Esophagus muscularis mucosa (tissue), 4 donors: ENCODE data around the gene VILL. TPM values are rescaled to one million over a fixed set of nuclear protein-coding genes. Genes with fewer than 3 reads are reported as not detected.

ENCODE experiments used
- DNase-seq: peaks from one replicate; pipeline ENCODE4 v3.0.0-alpha.2; 2017; ENCODE audit errors: extremely low spot score
- H3K27ac ChIP-seq, 4 donors: fragments of 200-600 bp; sonication (generic); replicated peaks in 1 of 4; 1 replicate in 3 of 4; 2 replicates in 1 of 4; pipeline ENCODE4 v1.5.1; 2016 to 2019; ENCODE audit warnings: mild to moderate bottlenecking in 1 of 4
- H3K27me3 ChIP-seq, 4 donors: fragments of 200-600 bp; sonication (generic); one replicate each; pipeline versions ENCODE4 v1.5.1 to v1.6.0; 2016 to 2019
- H3K36me3 ChIP-seq, 4 donors: fragments of 200-600 bp; sonication (generic); one replicate each; pipeline ENCODE4 v1.5.1; 2016 to 2019
- H3K4me1 ChIP-seq, 4 donors: fragments of 200-600 bp; sonication (generic); one replicate each; pipeline ENCODE4 v1.5.1; 2016 to 2019
- H3K4me3 ChIP-seq, 4 donors: fragments of 200-600 bp; sonication (generic); 1 replicate in 2 of 4; 2 replicates in 2 of 4; pipeline ENCODE4 v1.5.1; 2016 to 2019; ENCODE audit warnings: mild to moderate bottlenecking in 4 of 4, moderate library complexity in 1 of 4
- H3K9me3 ChIP-seq, 4 donors: fragments of 200-600 bp; sonication (generic); 1 replicate in 3 of 4; 2 replicates in 1 of 4; pipeline ENCODE4 v1.5.1; 2016 to 2019
- EP300 ChIP-seq: sonication (generic); formaldehyde crosslinking; IDR thresholded peaks from one replicate; pipeline ENCODE4 v1.6.1; 2017; ENCODE audit warnings: antibody characterized with exemption
- POLR2A ChIP-seq: fragments of 450-650 bp; IDR thresholded peaks from one replicate; pipeline ENCODE4 v1.6.1; 2017; ENCODE audit warnings: antibody characterized with exemption, moderate library complexity, mild to moderate bottlenecking, low read depth
- POLR2AphosphoS5 ChIP-seq, 2 donors: sonication (generic); formaldehyde crosslinking; IDR thresholded peaks; one replicate each; pipeline ENCODE4 v1.6.1; 2017; ENCODE audit warnings: antibody characterized with exemption in 2 of 2
- WGBS: methylation state at CpG from one replicate; pipeline ENCODE4 v1.1.5; 2018; 5-methylcytosine and 5-hydroxymethylcytosine counted together
- intact Hi-C: fragments of 100-400 bp; cut with DNase I; formaldehyde crosslinking; loops from one replicate; pipeline ENCODE4 v1.15.1; 2023
- total RNA-seq, 4 donors: library from RNA; depleted of rRNA; stranded (reverse); fragments of >200 nt; gene quantifications; one replicate each; pipeline versions ENCODE4 v1.1.0 to v1.2.1, GENCODE V29; 2016
- TF ChIP-seq, protein P1 (sequence below), 3 experiments: fragments of 200-600 bp in 2 of 3; fragments of 450-650 bp in 1 of 3; sonication (generic) in 2 of 3; IDR thresholded peaks; one replicate each; pipeline ENCODE4 v1.5.1; 2017 to 2019; ENCODE audit warnings: antibody characterized with exemption in 3 of 3, mild to moderate bottlenecking in 2 of 3, moderate library complexity in 1 of 3

The VILL gene
- total RNA-seq, 4 donors from 2014 or later: 3.2 to 5.1 (median 4.4) TPM

DNA sequence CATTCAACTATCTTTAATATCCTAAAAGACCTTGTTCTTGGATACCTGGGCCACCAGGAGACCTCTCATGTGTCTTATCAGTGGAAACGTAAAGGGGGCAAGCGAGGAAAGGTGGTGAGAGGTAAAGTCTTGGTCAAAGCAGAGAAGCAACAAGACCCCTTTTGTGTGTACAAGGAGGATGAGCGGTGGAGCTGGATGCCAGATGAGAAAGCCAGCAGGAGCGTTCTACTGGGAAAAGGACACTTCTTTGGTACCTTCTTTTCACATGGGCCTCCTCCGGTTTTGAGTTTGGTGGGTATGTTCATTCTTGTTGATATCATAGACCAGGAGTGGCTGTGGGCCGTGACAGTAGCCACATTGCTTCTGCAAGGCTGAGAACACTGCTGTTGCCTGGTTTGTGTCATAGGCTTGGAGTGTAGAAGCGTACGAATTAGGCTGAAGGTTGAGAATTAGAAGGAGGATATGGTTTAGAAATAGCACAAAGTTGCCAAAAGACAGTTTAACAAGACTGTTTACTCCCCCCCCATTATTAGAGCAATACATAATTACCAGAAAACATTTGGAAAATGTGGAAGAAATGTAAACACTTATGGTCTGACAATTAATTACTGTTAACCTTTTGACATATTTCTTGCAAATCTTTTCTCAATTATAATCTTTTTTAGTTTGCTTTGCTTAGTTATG lies 46.8 kb upstream of the VILL start:
- TF ChIP-seq, protein P1, sequence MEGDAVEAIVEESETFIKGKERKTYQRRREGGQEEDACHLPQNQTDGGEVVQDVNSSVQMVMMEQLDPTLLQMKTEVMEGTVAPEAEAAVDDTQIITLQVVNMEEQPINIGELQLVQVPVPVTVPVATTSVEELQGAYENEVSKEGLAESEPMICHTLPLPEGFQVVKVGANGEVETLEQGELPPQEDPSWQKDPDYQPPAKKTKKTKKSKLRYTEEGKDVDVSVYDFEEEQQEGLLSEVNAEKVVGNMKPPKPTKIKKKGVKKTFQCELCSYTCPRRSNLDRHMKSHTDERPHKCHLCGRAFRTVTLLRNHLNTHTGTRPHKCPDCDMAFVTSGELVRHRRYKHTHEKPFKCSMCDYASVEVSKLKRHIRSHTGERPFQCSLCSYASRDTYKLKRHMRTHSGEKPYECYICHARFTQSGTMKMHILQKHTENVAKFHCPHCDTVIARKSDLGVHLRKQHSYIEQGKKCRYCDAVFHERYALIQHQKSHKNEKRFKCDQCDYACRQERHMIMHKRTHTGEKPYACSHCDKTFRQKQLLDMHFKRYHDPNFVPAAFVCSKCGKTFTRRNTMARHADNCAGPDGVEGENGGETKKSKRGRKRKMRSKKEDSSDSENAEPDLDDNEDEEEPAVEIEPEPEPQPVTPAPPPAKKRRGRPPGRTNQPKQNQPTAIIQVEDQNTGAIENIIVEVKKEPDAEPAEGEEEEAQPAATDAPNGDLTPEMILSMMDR (IDR thresholded peaks at IDR 0.05): no peak
- TF ChIP-seq POLR2AphosphoS5 (IDR thresholded peaks at IDR 0.05) (no peak), EP300 (no peak), POLR2A (no peak)

DNA sequence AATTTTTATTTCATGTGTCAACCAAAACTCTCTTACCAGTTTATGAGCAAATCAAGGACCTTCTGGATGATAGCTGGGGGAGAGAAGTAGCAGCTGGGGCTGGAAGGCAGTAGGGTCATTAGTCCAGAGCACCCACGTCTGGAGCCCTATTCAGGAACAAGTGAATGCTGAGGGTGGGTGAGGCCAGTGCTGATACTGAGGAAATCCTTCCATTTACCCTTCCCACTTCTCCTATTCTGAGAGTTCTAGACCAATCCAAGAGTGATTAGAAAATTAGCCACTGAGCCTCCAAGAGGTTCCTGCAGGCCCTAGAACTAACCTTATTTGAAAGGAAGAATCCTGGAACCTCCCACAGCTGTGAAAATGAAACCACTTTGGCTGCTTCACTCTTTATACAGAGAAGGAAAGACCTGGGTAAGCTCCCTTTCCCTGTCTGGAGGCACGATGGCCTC lies 46.2 kb upstream of the VILL start:
- Histone ChIP-seq H3K4me3 (no peak overlapping the region), H3K36me3 (peaks cover 0 to 6% (median 0%) of the 10 kb centered on the region in 4 donors), H3K27ac (peak overlapping the region; percentile 18 to 59 (median 55)), H3K27me3 (no peaks in the 10 kb centered on the region), H3K9me3 (no peaks in the 10 kb centered on the region), H3K4me1 (peaks cover 59 to 79% (median 74%) of the 10 kb centered on the region in 4 donors)
- DNase-seq: peak; percentile 75
- WGBS: 14% methylated on average over 2 of the region's 2 CpGs
- intact Hi-C loops: no loop called here
- no peak for TF ChIP-seq POLR2A
- TF ChIP-seq, protein P1 (IDR thresholded peaks at IDR 0.05): no peak
- no peak for TF ChIP-seq POLR2AphosphoS5 (IDR thresholded peaks at IDR 0.05)
- TF ChIP-seq EP300: no peak

More for the DNA sequence above, 46.8 kb upstream of the VILL start:
- H3K36me3 ChIP-seq: peaks cover 0 to 6% (median 0%) of the 10 kb centered on the region in 4 donors
- H3K9me3 ChIP-seq: no peaks in the 10 kb centered on the region
- no peak overlapping the region for H3K4me3 ChIP-seq
- H3K27ac ChIP-seq: peak overlapping the region; percentile 43 to 59 (median 55)
- peaks cover 59 to 85% (median 74%) of the 10 kb centered on the region in 4 donors for H3K4me1 ChIP-seq
- WGBS: 71% methylated on average over 8 of the region's 8 CpGs
- no peaks in the 10 kb centered on the region for H3K27me3 ChIP-seq
- peak; percentile 90 for DNase-seq
- intact Hi-C loops: no loop called here

DNA sequence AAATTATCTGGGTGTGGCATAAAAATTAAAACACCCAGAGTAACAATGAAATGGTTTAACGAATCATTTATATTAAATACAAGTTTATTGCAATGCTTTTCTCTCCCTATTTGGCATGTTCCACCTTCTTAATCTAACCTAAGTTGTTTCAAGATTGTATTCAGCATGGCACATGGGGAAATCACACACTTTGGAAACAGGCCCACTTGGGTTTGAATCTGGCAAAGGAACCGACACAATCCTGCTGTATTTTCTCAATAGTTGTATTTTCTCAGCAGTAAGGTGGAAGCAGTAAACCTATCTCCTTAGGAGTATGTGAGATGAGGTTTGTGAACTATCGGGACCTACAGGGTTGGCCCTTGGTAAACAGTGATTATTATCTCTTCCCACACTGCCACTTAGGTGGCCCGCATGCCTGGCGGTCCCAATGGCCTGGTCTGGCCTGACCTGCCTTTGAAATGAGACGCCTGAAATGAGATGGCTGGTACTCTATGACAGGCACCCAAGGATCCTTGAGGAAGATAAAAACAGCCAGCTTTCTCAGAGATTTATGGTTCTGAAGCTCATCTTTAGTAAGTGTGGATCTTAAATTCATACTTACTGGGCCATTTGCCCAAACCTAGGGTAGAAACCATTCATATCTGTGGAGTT lies 45.3 kb upstream of the VILL start:
- H3K27ac ChIP-seq: peak overlapping the region; percentile 52 to 61 (median 58)
- H3K27me3 ChIP-seq: no peaks in the 10 kb centered on the region
- WGBS: 70% methylated on average over 6 of the region's 6 CpGs
- peaks cover 55 to 78% (median 69%) of the 10 kb centered on the region in 4 donors for H3K4me1 ChIP-seq
- TF ChIP-seq EP300 (no peak), POLR2A (no peak), POLR2AphosphoS5 (IDR thresholded peaks at IDR 0.05) (no peak)
- TF ChIP-seq, protein P1 (IDR thresholded peaks at IDR 0.05): no peak
- H3K9me3 ChIP-seq: no peaks in the 10 kb centered on the region
- intact Hi-C loops: no loop called here
- H3K36me3 ChIP-seq: peaks cover 0 to 6% (median 0%) of the 10 kb centered on the region in 4 donors
- peak; percentile 72 for DNase-seq
- no peak overlapping the region for H3K4me3 ChIP-seq

DNA sequence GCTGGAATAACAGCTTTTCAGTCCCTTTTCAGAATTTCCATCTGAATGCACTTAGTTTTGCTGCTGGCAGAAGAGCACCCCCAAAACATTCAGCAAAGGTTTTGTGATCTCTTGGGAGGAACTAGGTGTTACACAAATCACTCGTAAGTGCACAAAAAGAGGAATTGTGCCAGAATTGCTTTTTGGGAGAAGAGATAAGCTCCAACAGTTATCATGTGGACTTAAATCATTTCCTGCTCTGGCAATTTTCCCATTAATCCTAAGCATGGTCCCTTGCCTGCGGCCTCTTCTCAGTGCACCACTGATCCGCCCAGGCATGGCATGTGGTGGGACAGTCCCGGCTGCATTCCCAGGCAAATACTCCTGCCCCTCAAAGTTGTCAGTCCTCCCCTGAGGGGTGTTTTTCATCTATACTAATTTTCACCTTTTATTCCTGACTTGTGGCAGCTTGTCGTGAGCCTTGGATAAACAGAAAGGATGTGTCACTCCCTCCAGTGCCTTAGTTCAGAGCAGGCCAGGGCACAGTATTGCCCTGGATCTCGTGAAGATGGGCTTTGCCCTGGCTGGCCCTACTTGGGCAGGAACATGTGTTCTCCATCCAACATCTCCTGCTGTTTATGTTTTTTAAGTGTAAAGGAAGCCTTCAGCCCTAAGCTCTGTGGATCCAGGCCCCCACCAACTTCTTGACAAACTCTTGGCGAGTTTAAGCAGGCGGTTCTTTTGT lies 44.6 kb upstream of the VILL start:
- H3K9me3 ChIP-seq: no peaks in the 10 kb centered on the region
- H3K4me1 ChIP-seq: peaks cover 53 to 71% (median 62%) of the 10 kb centered on the region in 4 donors
- 49% methylated on average over 8 of the region's 8 CpGs for WGBS
- peak in 1 of 2 donors; percentile 9 for TF ChIP-seq POLR2AphosphoS5 (IDR thresholded peaks at IDR 0.05)
- TF ChIP-seq EP300: no peak
- peak overlapping the region; percentile 52 to 61 (median 58) for H3K27ac ChIP-seq
- no peaks in the 10 kb centered on the region for H3K27me3 ChIP-seq
- peak; percentile 82 for DNase-seq
- intact Hi-C loops: no loop called here
- peaks cover 0 to 6% (median 0%) of the 10 kb centered on the region in 4 donors for H3K36me3 ChIP-seq
- no peak overlapping the region for H3K4me3 ChIP-seq

DNA sequence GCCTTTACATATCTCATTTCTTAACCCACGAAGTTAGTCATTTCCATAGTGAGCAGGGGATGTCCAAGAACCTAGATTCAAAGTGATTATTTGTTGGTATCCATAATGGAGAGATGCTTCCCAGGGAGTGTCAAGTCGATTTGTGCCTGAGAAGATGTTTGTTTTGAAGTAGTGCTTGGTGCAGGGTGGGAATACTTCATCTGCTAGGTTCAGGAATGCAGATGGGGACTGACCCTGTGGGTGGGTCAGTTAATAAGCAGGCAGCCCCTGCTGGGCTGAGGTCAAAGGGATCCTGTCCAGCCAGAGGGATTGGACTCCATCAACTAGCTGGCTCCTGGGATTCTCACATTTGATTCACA lies 44.1 kb upstream of the VILL start:
- Histone ChIP-seq H3K9me3 (no peaks in the 10 kb centered on the region), H3K27ac (peak overlapping the region; percentile 52 to 61 (median 58)), H3K27me3 (no peaks in the 10 kb centered on the region), H3K4me1 (peaks cover 47 to 65% (median 57%) of the 10 kb centered on the region in 4 donors), H3K36me3 (peaks cover 0 to 6% (median 0%) of the 10 kb centered on the region in 4 donors), H3K4me3 (no peak overlapping the region)
- 48% methylated on average over 2 of the region's 2 CpGs for WGBS
- no peak for TF ChIP-seq EP300
- TF ChIP-seq, protein P1 (IDR thresholded peaks at IDR 0.05): no peak
- intact Hi-C loops: no loop called here
- DNase-seq: peak; percentile 50
